ENCODE measurements around the gene KCNC1. TPM values are rescaled to one million over a fixed set of nuclear protein-coding genes. Genes with fewer than 3 reads are reported as not detected.

KCNC1 gene
- total and polyA plus RNA-seq, 2 experiments from 2014 or later = 0.11 TPM; not detected in 1

GRCh38 chr11:17774232-17775034 lies 39.9 kb downstream of the KCNC1 start (continued):
- TF ChIP-seq CTCF (conservative IDR thresholded peaks at IDR 0.05; ENCODE audit: low read depth in 2 of 2) = no peak
- TF ChIP-seq EZH2 (IDR thresholded peaks at IDR 0.05; ENCODE audit: low read depth, unreplicated experiment) = no peak

- Mint-ChIP-seq H3K27ac (no peak overlapping the region), H3K27me3 (ENCODE audit: insufficient read depth, low read depth, poor library complexity) (peaks cover 9% of the 10 kb centered on the region), H3K9me3 (no peaks in the 10 kb centered on the region), H3K4me3 (no peak overlapping the region), H3K36me3 (ENCODE audit: low read depth) (no peaks in the 10 kb centered on the region), H3K4me1 (peaks cover 5% of the 10 kb centered on the region)
- H4K20me1 ChIP-seq (replicated peaks; ENCODE audit: insufficient read depth) = no peaks in the 10 kb centered on the region
- H3K36me3 ChIP-seq (ENCODE audit: insufficient read depth) = no peaks in the 10 kb centered on the region
- no peak for DNase-seq (ENCODE audit: low spot score)
- H3F3A ChIP-seq (replicated peaks; ENCODE audit: low read depth) = no peaks in the 10 kb centered on the region
- no peak overlapping the region for H3K4me2 ChIP-seq
- ATAC-seq = no peak
- no peaks in the 10 kb centered on the region for H3K27me3 ChIP-seq (ENCODE audit: insufficient read depth)
- H3K9me2 ChIP-seq (ENCODE audit: insufficient read depth) = no peaks in the 10 kb centered on the region
- H3K27ac ChIP-seq (ENCODE audit: low read depth) = no peak overlapping the region
- H2AFZ ChIP-seq = no peak overlapping the region
- H3K79me2 ChIP-seq (replicated peaks; ENCODE audit: insufficient read depth) = no peaks in the 10 kb centered on the region
- no peaks in the 10 kb centered on the region for H3K4me1 ChIP-seq (ENCODE audit: insufficient read depth)
- H3K4me3 ChIP-seq = no peak overlapping the region
- no peak for TF ChIP-seq ETS1 (IDR thresholded peaks at IDR 0.05)
- TF ChIP-seq EZH2phosphoT487 (IDR thresholded peaks at IDR 0.05; ENCODE audit: unreplicated experiment) = no peak
- TF ChIP-seq CREB1 (CRISPR knock-in tag; IDR thresholded peaks at IDR 0.05; ENCODE audit: low read depth) = no peak
- no peak for TF ChIP-seq ZNF114 (CRISPR knock-in tag; IDR thresholded peaks at IDR 0.05)
- no peak for TF ChIP-seq ZNF462 (CRISPR knock-in tag; IDR thresholded peaks at IDR 0.05)
- TF ChIP-seq POLR2AphosphoS5 (IDR thresholded peaks at IDR 0.05; ENCODE audit: low read depth) = no peak
- no peak for TF ChIP-seq CTCF (conservative IDR thresholded peaks at IDR 0.05; ENCODE audit: low read depth in 2 of 2)
- no peak for TF ChIP-seq ZNF331 (CRISPR knock-in tag; IDR thresholded peaks at IDR 0.05; ENCODE audit: low read depth)
- TF ChIP-seq NANOG (IDR thresholded peaks at IDR 0.05; ENCODE audit: borderline replicate concordance) = no peak
- TF ChIP-seq EZH2 (IDR thresholded peaks at IDR 0.05; ENCODE audit: low read depth, unreplicated experiment) = no peak
- TF ChIP-seq JUNB (IDR thresholded peaks at IDR 0.05; ENCODE audit: unreplicated experiment) = no peak
- no peak for TF ChIP-seq STAT1 (IDR thresholded peaks at IDR 0.05; ENCODE audit: unreplicated experiment)
These were observed 40.4 kb downstream of the KCNC1 start for GRCh38 chr11:17775035-17775348.

All from GM23338 (cell line).